Neuronal stem cell (in vitro differentiated cells): ENCODE measurements around the gene HACL1.
"Not testable (repeated sequence)": the region's sequence is repeated elsewhere in the genome, so short reads cannot be mapped to it uniquely, and the experiment has no call there.

Source experiments
- DNase-seq: peaks from one replicate; pipeline ENCODE4 v3.0.0-alpha.2; 2013; ENCODE audit warnings: low spot score
- H2AFZ ChIP-seq: one replicate; pipeline ENCODE4 v1.6.1; 2013; ENCODE audit warnings: mild to moderate bottlenecking, low read length, inconsistent platforms
- H2AK5ac ChIP-seq: 2 replicates; pipeline ENCODE4 v1.6.1; 2013; ENCODE audit warnings: low read depth, mild to moderate bottlenecking, inconsistent platforms, low read length, moderate library complexity, mixed read lengths
- H2BK120ac ChIP-seq: 2 replicates; pipeline ENCODE4 v1.6.1; 2013; ENCODE audit warnings: low read depth, mild to moderate bottlenecking, inconsistent platforms, low read length, moderate library complexity, mixed read lengths
- H2BK12ac ChIP-seq: one replicate; pipeline ENCODE4 v1.6.1; 2013; ENCODE audit warnings: low read length, inconsistent platforms
- H2BK15ac ChIP-seq: 2 replicates; pipeline ENCODE4 v1.6.1; 2013; ENCODE audit warnings: mild to moderate bottlenecking, low read length, inconsistent platforms, mixed read lengths
- H2BK5ac ChIP-seq: one replicate; pipeline ENCODE4 v1.6.1; 2013; ENCODE audit warnings: inconsistent platforms, mild to moderate bottlenecking, low read length, moderate library complexity
- H3K14ac ChIP-seq: one replicate; pipeline ENCODE4 v1.6.1; 2013; ENCODE audit warnings: low read length, inconsistent platforms
- H3K18ac ChIP-seq: 2 replicates; pipeline ENCODE4 v1.6.1; 2013; ENCODE audit warnings: low read length, inconsistent platforms
- H3K23ac ChIP-seq: 2 replicates; pipeline ENCODE4 v1.6.1; 2013; ENCODE audit warnings: low read depth, mild to moderate bottlenecking, mixed read lengths, low read length, inconsistent platforms; ENCODE audit not compliant: poor library complexity
- H3K27ac ChIP-seq: replicated peaks from 3 replicates; pipeline ENCODE4 v1.5.1; 2013; ENCODE audit warnings: low read length, inconsistent platforms
- H3K27me3 ChIP-seq, 3 experiments: 2 replicates each; pipeline ENCODE4 v1.6.1; 2013; ENCODE audit warnings: low read length in 3 of 3, mild to moderate bottlenecking in 2 of 3, inconsistent platforms in 1 of 3, low read depth in 1 of 3, mixed read lengths in 1 of 3, moderate library complexity in 1 of 3; ENCODE audit not compliant: control insufficient read depth in 3 of 3, insufficient read depth in 3 of 3
- H3K36me3 ChIP-seq, 2 donors: replicated peaks in 1 of 2; 2 replicates each; pipeline ENCODE4 v1.6.1; 2013; ENCODE audit warnings: low read length in 2 of 2; ENCODE audit not compliant: control insufficient read depth in 2 of 2, insufficient read depth in 2 of 2
- H3K4ac ChIP-seq: 2 replicates; pipeline ENCODE4 v1.6.1; 2013; ENCODE audit warnings: inconsistent platforms, mild to moderate bottlenecking, low read length, moderate library complexity
- H3K4me1 ChIP-seq, 2 donors: 1 replicate in 1 of 2; 2 replicates in 1 of 2; pipeline ENCODE4 v1.6.1; 2013; ENCODE audit warnings: low read length in 2 of 2, low read depth in 1 of 2; ENCODE audit not compliant: control insufficient read depth in 2 of 2, insufficient read depth in 1 of 2
- H3K4me2 ChIP-seq: one replicate; pipeline ENCODE4 v1.6.1; 2013; ENCODE audit warnings: mild to moderate bottlenecking, low read length, inconsistent platforms; ENCODE audit not compliant: insufficient read depth, poor library complexity, severe bottlenecking
- H3K4me3 ChIP-seq, 2 donors: 2 replicates each; pipeline ENCODE4 v1.5.1; 2013; ENCODE audit warnings: low read length in 2 of 2, mild to moderate bottlenecking in 2 of 2, inconsistent platforms in 1 of 2, moderate library complexity in 1 of 2
- H3K79me1 ChIP-seq: one replicate; pipeline ENCODE4 v1.6.1; 2013; ENCODE audit warnings: low read depth, mild to moderate bottlenecking, inconsistent platforms, low read length, moderate library complexity
- H3K9ac ChIP-seq: one replicate; pipeline ENCODE4 v1.6.1; 2013; ENCODE audit warnings: mild to moderate bottlenecking, low read depth, low read length, inconsistent platforms; ENCODE audit not compliant: poor library complexity
- H3K9me3 ChIP-seq, 2 donors: replicated peaks in 1 of 2; 2 replicates each; pipeline versions ENCODE3 to v1.6.1; 2013; ENCODE audit warnings: low read length in 2 of 2, mild to moderate bottlenecking in 2 of 2, inconsistent platforms in 1 of 2, low read depth in 1 of 2, mixed read lengths in 1 of 2, moderate library complexity in 1 of 2; ENCODE audit not compliant: control insufficient read depth in 2 of 2, insufficient read depth in 1 of 2
- H4K8ac ChIP-seq: one replicate; pipeline ENCODE4 v1.6.1; 2013; ENCODE audit warnings: low read depth, mild to moderate bottlenecking, inconsistent platforms, low read length, moderate library complexity
- H4K91ac ChIP-seq: one replicate; pipeline ENCODE4 v1.6.1; 2013; ENCODE audit warnings: low read length, low read depth, mild to moderate bottlenecking, inconsistent platforms; ENCODE audit not compliant: poor library complexity
- WGBS, 2 donors: extraction: QIAGEN DNeasy Blood & Tissue Kit; methylation state at CpG; one replicate each; pipeline ENCODE4 v1.1.7; 2013; ENCODE audit warnings: missing lambda C conversion rate in 2 of 2, mixed read lengths in 1 of 2; ENCODE audit not compliant: insufficient read length in 2 of 2, insufficient replicate concordance in 1 of 2; ENCODE audit errors: extremely low coverage in 2 of 2; 5-methylcytosine and 5-hydroxymethylcytosine counted together

The HACL1 gene

DNA sequence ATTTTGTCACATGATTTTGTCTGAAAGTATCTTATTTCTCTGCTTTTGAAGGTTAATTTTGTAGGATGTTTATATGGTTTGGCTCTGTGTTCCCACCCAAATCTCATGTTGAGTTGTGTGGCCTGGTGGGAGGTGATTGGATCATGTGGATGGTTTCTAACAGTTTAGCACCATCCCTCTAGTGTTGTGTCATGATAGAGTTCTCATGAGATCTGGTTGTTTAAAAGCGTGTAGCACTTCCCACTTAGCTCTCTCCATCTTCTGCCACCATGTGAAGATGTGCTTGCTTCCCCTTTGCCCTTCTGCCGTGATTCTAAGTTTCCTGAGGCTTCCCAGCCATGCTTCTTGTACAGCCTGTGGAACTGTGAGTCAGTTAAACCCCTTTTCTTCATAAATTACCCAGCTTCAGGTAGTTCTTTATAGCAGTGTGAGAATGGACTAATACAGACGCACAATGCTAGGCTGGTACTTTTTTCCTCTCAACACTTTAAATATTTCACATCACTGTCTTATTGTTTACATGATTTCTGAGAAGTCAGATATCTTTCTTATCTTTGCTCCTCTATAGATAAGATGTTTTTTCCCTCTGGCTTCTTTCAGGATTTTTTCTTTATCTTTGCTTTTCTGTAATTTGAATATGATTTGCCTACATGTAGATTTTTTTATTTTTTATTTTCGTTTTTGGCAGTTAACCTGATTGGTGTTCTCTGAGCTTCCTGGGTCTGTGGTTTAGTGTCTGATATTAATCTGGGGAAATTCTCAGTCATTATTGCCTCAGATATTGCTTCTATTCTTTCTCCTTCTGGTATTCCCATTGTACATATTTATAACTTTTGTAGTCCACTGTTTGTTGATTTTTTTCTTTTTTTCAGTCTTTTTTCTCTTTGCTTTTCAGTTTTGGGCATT is 22.4 kb upstream of the HACL1 start:
- H2AFZ ChIP-seq, result no peak overlapping the region

DNA sequence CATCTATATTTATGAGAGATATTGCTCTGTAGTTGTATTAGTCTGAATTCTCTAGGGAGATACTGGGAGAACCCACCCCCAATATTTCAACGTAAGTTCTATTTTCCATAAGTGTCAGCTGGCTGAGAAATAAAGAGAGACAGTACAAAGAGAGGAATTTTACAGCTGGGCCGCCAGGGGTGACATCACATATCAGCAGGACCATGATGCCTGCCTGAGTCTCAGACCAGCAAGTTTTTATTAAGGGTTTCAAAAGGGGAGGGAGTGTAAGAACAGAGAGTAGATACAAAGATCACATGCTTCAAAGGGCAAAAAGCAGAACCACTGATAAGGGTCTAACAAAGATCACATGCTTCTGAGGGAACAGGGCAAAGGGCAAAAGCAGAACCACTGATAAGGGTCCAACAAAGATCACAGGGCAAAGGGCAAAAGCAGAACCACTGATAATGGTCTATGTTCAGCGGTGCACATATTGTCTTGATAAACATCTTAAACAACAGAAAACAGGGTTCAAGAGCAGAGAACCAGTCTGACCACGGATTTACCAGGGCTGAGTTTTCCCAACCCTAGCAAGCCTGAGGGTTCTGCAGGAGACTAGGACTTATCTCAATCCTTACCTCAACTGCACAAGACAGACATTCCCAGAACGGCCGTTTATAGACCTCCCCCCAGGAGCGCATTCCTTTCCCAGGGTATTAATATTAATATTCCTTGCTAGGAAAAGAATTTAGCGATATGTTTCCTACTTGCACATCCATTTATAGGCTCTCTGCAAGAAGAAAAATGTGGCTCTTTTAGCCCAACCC is 18.5 kb upstream of the HACL1 start:
- not testable (repeated sequence) for H2BK12ac ChIP-seq, H3K4me1 ChIP-seq, H3K4me3 ChIP-seq, H2BK15ac ChIP-seq, H2BK5ac ChIP-seq, H2AK5ac ChIP-seq, H3K36me3 ChIP-seq, DNase-seq, H3K14ac ChIP-seq, H3K27ac ChIP-seq, H3K4me2 ChIP-seq, H3K79me1 ChIP-seq, H2BK120ac ChIP-seq, H3K18ac ChIP-seq, H3K4ac ChIP-seq, H4K8ac ChIP-seq, H3K23ac ChIP-seq, H3K9ac ChIP-seq, H2AFZ ChIP-seq, H3K27me3 ChIP-seq, H4K91ac ChIP-seq
- peaks cover 5 to 12% of the 10 kb centered on the region in 2 donors for H3K9me3 ChIP-seq
- no CpG with 5 or more reads among the region's 8 CpGs for WGBS, 2 donors

More for the DNA sequence above, 22.4 kb upstream of the HACL1 start:
- no peak overlapping the region for H3K23ac ChIP-seq
- no peak overlapping the region for H3K18ac ChIP-seq
- H3K27ac ChIP-seq, result no peak overlapping the region
- no peak overlapping the region for H3K4me3 ChIP-seq
- no peak overlapping the region for H2BK5ac ChIP-seq
- H4K8ac ChIP-seq, result no peak overlapping the region
- no peak overlapping the region for H4K91ac ChIP-seq
- no peak overlapping the region for H2BK12ac ChIP-seq
- no peak overlapping the region for H3K4ac ChIP-seq
- no CpG with 5 or more reads among the region's 4 CpGs for WGBS, 2 donors
- no peaks in the 10 kb centered on the region for H3K27me3 ChIP-seq
- H2AK5ac ChIP-seq, result no peak overlapping the region
- no peaks in the 10 kb centered on the region for H3K4me1 ChIP-seq
- H3K14ac ChIP-seq, result no peak overlapping the region
- no peak overlapping the region for H2BK120ac ChIP-seq
- H3K79me1 ChIP-seq, result no peaks in the 10 kb centered on the region
- H3K36me3 ChIP-seq, result no peaks in the 10 kb centered on the region
- peaks cover 5 to 12% of the 10 kb centered on the region in 2 donors for H3K9me3 ChIP-seq
- no peak for DNase-seq
- H2BK15ac ChIP-seq, result no peak overlapping the region
- H3K9ac ChIP-seq, result no peak overlapping the region
- H3K4me2 ChIP-seq, result no peak overlapping the region

DNA sequence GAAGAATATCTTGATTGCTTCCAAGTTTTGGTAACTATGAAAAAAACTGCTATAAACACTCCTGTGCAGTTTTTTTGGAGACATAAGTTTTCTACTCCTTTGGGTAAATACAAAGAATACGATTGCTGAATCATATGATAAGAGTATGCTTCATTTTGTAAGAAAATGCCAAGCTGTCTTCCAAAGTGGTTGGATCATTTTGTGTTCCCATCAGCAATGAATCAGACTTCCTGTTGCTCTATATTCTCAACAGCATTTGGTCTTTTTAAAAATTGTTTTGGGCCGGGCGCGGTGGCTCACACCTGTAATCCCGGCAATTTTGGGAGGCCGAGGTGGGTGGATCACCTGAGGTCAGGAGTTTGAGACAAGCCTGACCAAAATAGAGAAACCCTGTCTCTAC is 14.7 kb upstream of the HACL1 start:
- no peaks in the 10 kb centered on the region for H3K27me3 ChIP-seq
- no CpG with 5 or more reads among the region's 6 CpGs for WGBS, 2 donors

GRCh38 chr3:15614958-15615357 is 13.6 kb upstream of the HACL1 start:
- WGBS, 2 donors, result no CpG with 5 or more reads among the region's 1 CpG
- Histone ChIP-seq H3K4me3 (no peak overlapping the region), H3K36me3 (no peaks in the 10 kb centered on the region), H3K27ac (no peak overlapping the region), H4K91ac (no peak overlapping the region), H3K27me3 (no peaks in the 10 kb centered on the region), H3K14ac (no peak overlapping the region), H2AFZ (no peak overlapping the region), H2AK5ac (no peak overlapping the region), H2BK12ac (no peak overlapping the region), H3K79me1 (no peaks in the 10 kb centered on the region), H3K18ac (no peak overlapping the region), H4K8ac (no peak overlapping the region), H2BK15ac (no peak overlapping the region), H3K4me2 (no peak overlapping the region), H3K23ac (no peak overlapping the region), H3K4ac (no peak overlapping the region), H3K4me1 (no peaks in the 10 kb centered on the region), H2BK120ac (no peak overlapping the region), H3K9me3 (peaks cover 2 to 4% of the 10 kb centered on the region in 2 donors), H3K9ac (no peak overlapping the region), H2BK5ac (no peak overlapping the region)
- no peak for DNase-seq

More for the DNA sequence above, 14.7 kb upstream of the HACL1 start:
- Histone ChIP-seq H3K9me3 (peaks cover 5 to 11% of the 10 kb centered on the region in 2 donors), H2AK5ac (no peak overlapping the region), H3K4me3 (no peak overlapping the region), H3K27ac (no peak overlapping the region), H2BK5ac (no peak overlapping the region), H3K23ac (no peak overlapping the region), H3K4me2 (no peak overlapping the region), H2BK12ac (no peak overlapping the region), H3K9ac (no peak overlapping the region), H2AFZ (no peak overlapping the region), H4K91ac (no peak overlapping the region), H2BK15ac (no peak overlapping the region), H3K14ac (no peak overlapping the region), H2BK120ac (no peak overlapping the region), H3K18ac (no peak overlapping the region), H3K4ac (no peak overlapping the region), H4K8ac (no peak overlapping the region), H3K79me1 (no peaks in the 10 kb centered on the region), H3K4me1 (no peaks in the 10 kb centered on the region), H3K36me3 (no peaks in the 10 kb centered on the region)
- DNase-seq, result no peak
